ENCODE measurements around the gene DOC2B.

Gene DOC2B

GRCh38 chr17:158379-158778, 23.1 kb downstream of the DOC2B start:
- Histone ChIP-seq H3K36me3 (ENCODE audit: control insufficient read depth in 2 of 2, insufficient read depth in 1 of 2, low read length in 2 of 2) (no peaks in the 10 kb centered on the region), H3K9me3 (ENCODE audit: control insufficient read depth, insufficient read depth, low read depth, low read length) (no peaks in the 10 kb centered on the region), H3K27ac (ENCODE audit: extremely low read depth, low read depth, low read length) (no peak overlapping the region), H3K4me1 (ENCODE audit: control insufficient read depth, insufficient read depth, low read length) (no peaks in the 10 kb centered on the region), H3K4me3 (ENCODE audit: low read depth, low read length) (no peak overlapping the region)
- ChIA-PET POLR2A (interaction anchor here (0.6 kb wide), 1 partner anchor 110 kb away, joined by 6 read pairs; no protein-coding TSS in a partner anchor), CTCF (no interaction called here)
- TF ChIP-seq KLF10 (tag by site-specific recombination; IDR thresholded peaks at IDR 0.05), result no peak
- TF ChIP-seq PBX3 (CRISPR knock-in tag; IDR thresholded peaks at IDR 0.05), result no peak
- TF ChIP-seq SALL2 (tag by site-specific recombination; IDR thresholded peaks at IDR 0.05; ENCODE audit: borderline replicate concordance), result no peak
- no peak for TF ChIP-seq ZNF785 (tag by site-specific recombination; IDR thresholded peaks at IDR 0.05)
- no peak for TF ChIP-seq BCL6B (tag by site-specific recombination; IDR thresholded peaks at IDR 0.05)
- peak; percentile 84; the same call in 1 of the 2 replicates for TF ChIP-seq ZNF23 (tag by site-specific recombination; IDR thresholded peaks at IDR 0.05; ENCODE audit: borderline replicate concordance)
- TF ChIP-seq ZBTB17 (tag by site-specific recombination; IDR thresholded peaks at IDR 0.05), result peak; percentile 64
- no peak for TF ChIP-seq ZNF2 (tag by site-specific recombination; IDR thresholded peaks at IDR 0.05)

GRCh38 chr17:157901-158300, 23.5 kb downstream of the DOC2B start:
- no peaks in the 10 kb centered on the region for H3K9me3 ChIP-seq (ENCODE audit: control insufficient read depth, insufficient read depth, low read depth, low read length)
- no peaks in the 10 kb centered on the region for H3K36me3 ChIP-seq (ENCODE audit: control insufficient read depth in 2 of 2, insufficient read depth in 1 of 2, low read length in 2 of 2)
- ChIA-PET CTCF (no interaction called here), POLR2A (no interaction called here)
- no peak overlapping the region for H3K4me3 ChIP-seq (ENCODE audit: low read depth, low read length)
- no peaks in the 10 kb centered on the region for H3K4me1 ChIP-seq (ENCODE audit: control insufficient read depth, insufficient read depth, low read length)
- no peak for TF ChIP-seq ZNF501 (tag by site-specific recombination; IDR thresholded peaks at IDR 0.05)
- TF ChIP-seq GLIS1 (tag by site-specific recombination; IDR thresholded peaks at IDR 0.05), result no peak
- TF ChIP-seq ZNF624 (tag by site-specific recombination; IDR thresholded peaks at IDR 0.05), result no peak
- no peak for TF ChIP-seq ZSCAN30 (tag by site-specific recombination; IDR thresholded peaks at IDR 0.05)
- TF ChIP-seq ZEB2 (tag by site-specific recombination; IDR thresholded peaks at IDR 0.05), result no peak
- no peak for TF ChIP-seq SP3 (tag by site-specific recombination; IDR thresholded peaks at IDR 0.05)
- no peak for TF ChIP-seq ZBTB6 (tag by site-specific recombination; IDR thresholded peaks at IDR 0.05)
- no peak for TF ChIP-seq ZNF623 (tag by site-specific recombination; IDR thresholded peaks at IDR 0.05)
- TF ChIP-seq TSHZ1 (tag by site-specific recombination; IDR thresholded peaks at IDR 0.05; ENCODE audit: borderline replicate concordance), result no peak
- no peak for TF ChIP-seq SCRT1 (tag by site-specific recombination; IDR thresholded peaks at IDR 0.05; ENCODE audit: borderline replicate concordance)
- TF ChIP-seq KLF8 (tag by site-specific recombination; IDR thresholded peaks at IDR 0.05), result no peak
- TF ChIP-seq ZNF174 (tag by site-specific recombination; IDR thresholded peaks at IDR 0.05), result no peak
- no peak for TF ChIP-seq ZNF571 (tag by site-specific recombination; IDR thresholded peaks at IDR 0.05)
- no peak for TF ChIP-seq ZSCAN5A (tag by site-specific recombination; IDR thresholded peaks at IDR 0.05)
- no peak for TF ChIP-seq ZBTB49 (tag by site-specific recombination; IDR thresholded peaks at IDR 0.05; ENCODE audit: low read depth)
- TF ChIP-seq ZNF341 (tag by site-specific recombination; IDR thresholded peaks at IDR 0.05; ENCODE audit: low read depth), result no peak
- no peak overlapping the region for H3K27ac ChIP-seq (ENCODE audit: extremely low read depth, low read depth, low read length)

Data from HEK293 (cell line).